ENCODE measurements around the gene CNST.

- TF ChIP-seq EZH2 (optimal IDR thresholded peaks at IDR 0.05; ENCODE audit: low read depth, low read length) (no peak), CTCF (IDR thresholded peaks at IDR 0.05; ENCODE audit: low read length) (no peak)
These were observed 142.9 kb downstream of the CNST start for GRCh38 chr1:246709196-246709595.
